Mammary epithelial cell (primary cell): ENCODE data around the gene BTN1A1.

Source experiments
- CTCF ChIP-seq, 2 donors: IDR thresholded peaks in 1 of 2; conservative IDR thresholded peaks in 1 of 2; 2 replicates each; pipeline ENCODE4 v1.5.1; 2011 to 2012; ENCODE audit warnings: inconsistent platforms in 2 of 2, low read length in 2 of 2, mild to moderate bottlenecking in 2 of 2, control low read depth in 1 of 2, low read depth in 1 of 2; ENCODE audit not compliant: insufficient read depth in 1 of 2; ENCODE audit errors: extremely low read depth in 1 of 2
- EZH2 ChIP-seq: IDR thresholded peaks from 2 replicates; pipeline ENCODE4 v1.6.1; 2012; ENCODE audit warnings: low read length, inconsistent platforms, borderline replicate concordance

- TF ChIP-seq CTCF (conservative IDR thresholded peaks at IDR 0.05 in 1 of 2, IDR thresholded peaks at IDR 0.05 in 1 of 2; ENCODE audit: extremely low read depth in 1 of 2, insufficient read depth in 1 of 2, low read depth in 1 of 2, low read length in 2 of 2) (no peak), EZH2 (no peak)
These were observed 32.8 kb downstream of the BTN1A1 start for GRCh38 chr6:26532699-26533531.
